ENCODE measurements around the gene SCMH1.

- no peak for TF ChIP-seq CTCF (IDR thresholded peaks at IDR 0.05; ENCODE audit: extremely low read depth in 1 of 2, insufficient read depth in 1 of 2, low read depth in 1 of 2, low read length in 2 of 2)
- no peak for TF ChIP-seq EZH2 (IDR thresholded peaks at IDR 0.05; ENCODE audit: borderline replicate concordance, low read depth, low read length, severe bottlenecking)
- TF ChIP-seq POLR2A (IDR thresholded peaks at IDR 0.05; ENCODE audit: low read depth, low read length): no peak
- TF ChIP-seq POLR2AphosphoS5 (IDR thresholded peaks at IDR 0.05; ENCODE audit: insufficient read depth, low read depth, low read length): no peak
- TF ChIP-seq MYC (IDR thresholded peaks at IDR 0.05; ENCODE audit: low read depth, low read length): no peak
- no peak for TF ChIP-seq MAX (IDR thresholded peaks at IDR 0.05; ENCODE audit: insufficient read depth, insufficient read length)
- TF ChIP-seq FOS (IDR thresholded peaks at IDR 0.05; ENCODE audit: borderline replicate concordance, insufficient read depth, low read length): no peak
- no peak for TF ChIP-seq JUN (IDR thresholded peaks at IDR 0.05; ENCODE audit: borderline replicate concordance, insufficient read depth, insufficient read length, low read depth)
- TF ChIP-seq GATA2 (IDR thresholded peaks at IDR 0.05; ENCODE audit: insufficient read depth, insufficient read length, low read depth, low read length): no peak
Measured at GRCh38 chr1:40998668-40999067, 243.4 kb downstream of the SCMH1 start.

Measured in endothelial cell of umbilical vein (primary cell).